Mesenchymal stem cell (in vitro differentiated cells and primary cell): ENCODE data around the gene ELOVL6.
A peak's percentile ranks its signal among the peaks of the same experiment; 100 is the strongest.

Experiments
- DNase-seq: peaks from one replicate; pipeline ENCODE4 v3.0.0-alpha.2; 2013
- H2AFZ ChIP-seq: one replicate; pipeline ENCODE4 v1.6.1; 2013; ENCODE audit warnings: low read depth, mild to moderate bottlenecking, control low read depth, inconsistent platforms, low read length, moderate library complexity
- H2AK5ac ChIP-seq: 2 replicates; pipeline ENCODE4 v1.6.1; 2013; ENCODE audit warnings: low read length, moderate library complexity, mild to moderate bottlenecking, inconsistent platforms; ENCODE audit not compliant: severe bottlenecking
- H2BK120ac ChIP-seq: one replicate; pipeline ENCODE4 v1.6.1; 2013; ENCODE audit warnings: low read depth, mild to moderate bottlenecking, inconsistent platforms, low read length, moderate library complexity
- H2BK12ac ChIP-seq, 2 experiments: one replicate each; pipeline ENCODE4 v1.6.1; 2013; ENCODE audit warnings: inconsistent platforms in 2 of 2, low read length in 2 of 2, mild to moderate bottlenecking in 2 of 2, moderate library complexity in 2 of 2, control low read depth in 1 of 2
- H2BK15ac ChIP-seq: one replicate; pipeline ENCODE4 v1.6.1; 2013; ENCODE audit warnings: mild to moderate bottlenecking, low read depth, inconsistent platforms; ENCODE audit not compliant: poor library complexity, severe bottlenecking
- H2BK5ac ChIP-seq: 2 replicates; pipeline ENCODE4 v1.6.1; 2013; ENCODE audit warnings: low read depth, mild to moderate bottlenecking, low read length, control low read depth, inconsistent platforms; ENCODE audit not compliant: poor library complexity, severe bottlenecking
- H3K14ac ChIP-seq, 2 experiments: one replicate each; pipeline ENCODE4 v1.6.1; 2013; ENCODE audit warnings: inconsistent platforms in 2 of 2, low read length in 2 of 2, control low read depth in 1 of 2, mild to moderate bottlenecking in 1 of 2, moderate library complexity in 1 of 2
- H3K18ac ChIP-seq, 2 experiments: one replicate each; pipeline ENCODE4 v1.6.1; 2013; ENCODE audit warnings: inconsistent platforms in 2 of 2, low read length in 2 of 2, control low read depth in 1 of 2, low read depth in 1 of 2, mild to moderate bottlenecking in 1 of 2
- H3K23ac ChIP-seq, 2 experiments: one replicate each; pipeline ENCODE4 v1.6.1; 2013; ENCODE audit warnings: inconsistent platforms in 2 of 2, low read length in 2 of 2, mild to moderate bottlenecking in 2 of 2, moderate library complexity in 2 of 2, control low read depth in 1 of 2
- H3K27ac ChIP-seq: 2 replicates; pipeline ENCODE4 v1.5.1; 2013; ENCODE audit warnings: mild to moderate bottlenecking, moderate library complexity, low read length, control low read depth, inconsistent platforms; ENCODE audit not compliant: poor library complexity, severe bottlenecking
- H3K27me3 ChIP-seq, 2 experiments: 2 replicates each; pipeline versions ENCODE4 v1.6.1 to v1.7.0; 2013; ENCODE audit warnings: low read length in 2 of 2, mild to moderate bottlenecking in 2 of 2, moderate library complexity in 2 of 2, control low read depth in 1 of 2, inconsistent platforms in 1 of 2; ENCODE audit not compliant: control insufficient read depth in 1 of 2, insufficient read depth in 1 of 2
- H3K36me3 ChIP-seq, 2 experiments: 2 replicates each; pipeline versions ENCODE4 v1.6.1 to v1.7.0; 2013; ENCODE audit warnings: low read length in 2 of 2, control low read depth in 1 of 2, inconsistent platforms in 1 of 2, low read depth in 1 of 2, mild to moderate bottlenecking in 1 of 2; ENCODE audit not compliant: insufficient read depth in 2 of 2, control insufficient read depth in 1 of 2
- H3K4ac ChIP-seq, 2 experiments: one replicate each; pipeline ENCODE4 v1.6.1; 2013; ENCODE audit warnings: inconsistent platforms in 2 of 2, low read length in 2 of 2, mild to moderate bottlenecking in 2 of 2, moderate library complexity in 2 of 2, control low read depth in 1 of 2, low read depth in 1 of 2
- H3K4me1 ChIP-seq: 2 replicates; pipeline ENCODE4 v1.6.1; 2013; ENCODE audit warnings: low read depth, low read length, control low read depth; ENCODE audit not compliant: control insufficient read depth, insufficient read depth
- H3K4me2 ChIP-seq: 2 replicates; pipeline ENCODE4 v1.6.1; 2013; ENCODE audit warnings: low read length, mild to moderate bottlenecking, inconsistent platforms; ENCODE audit not compliant: poor library complexity, severe bottlenecking
- H3K4me3 ChIP-seq, 2 experiments: 2 replicates each; pipeline versions ENCODE4 v1.5.1 to v1.7.0; 2013; ENCODE audit warnings: low read length in 2 of 2, mild to moderate bottlenecking in 2 of 2, control low read depth in 1 of 2, low read depth in 1 of 2; ENCODE audit not compliant: insufficient read depth in 1 of 2
- H3K79me1 ChIP-seq: replicated peaks from 2 replicates; pipeline ENCODE4 v1.6.1; 2013; ENCODE audit warnings: mild to moderate bottlenecking, control low read depth, low read length, inconsistent platforms; ENCODE audit not compliant: poor library complexity, severe bottlenecking
- H3K9ac ChIP-seq: 2 replicates; pipeline ENCODE4 v1.7.0; 2013; ENCODE audit warnings: mild to moderate bottlenecking, low read length, moderate library complexity
- H3K9me3 ChIP-seq: 2 replicates; pipeline ENCODE4 v1.7.0; 2013; ENCODE audit warnings: mild to moderate bottlenecking, low read length; ENCODE audit not compliant: control insufficient read depth
- H4K8ac ChIP-seq: one replicate; pipeline ENCODE4 v1.6.1; 2013; ENCODE audit warnings: inconsistent platforms, mild to moderate bottlenecking, low read length, moderate library complexity
- H4K91ac ChIP-seq: one replicate; pipeline ENCODE4 v1.6.1; 2013; ENCODE audit warnings: mild to moderate bottlenecking, low read length, inconsistent platforms
- WGBS: methylation state at CpG from one replicate; pipeline ENCODE4 v1.1.7; 2013; ENCODE audit warnings: mixed read lengths; 5-methylcytosine and 5-hydroxymethylcytosine counted together

The ELOVL6 gene

DNA sequence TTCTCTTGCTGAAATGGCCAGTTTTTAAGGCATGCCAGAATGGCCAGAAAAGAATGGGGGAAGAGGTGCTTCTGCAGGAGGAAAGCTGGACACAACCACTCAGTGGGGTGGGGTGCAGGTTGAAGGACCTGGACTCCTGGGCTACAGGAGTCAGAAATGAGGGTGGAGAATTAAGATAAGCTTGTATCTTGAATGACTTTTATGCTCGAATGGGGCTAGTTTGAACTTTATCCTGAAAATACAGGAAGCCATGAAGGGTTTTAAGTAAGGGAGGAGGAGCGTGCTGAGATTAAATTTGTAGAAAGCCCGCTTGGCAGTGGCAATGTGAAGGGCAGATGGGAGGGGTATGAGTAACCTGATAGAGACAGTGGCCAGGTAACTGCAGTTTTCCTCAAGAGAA lies 66.5 kb downstream of the ELOVL6 start:
- no peak overlapping the region for H4K8ac ChIP-seq
- no peaks in the 10 kb centered on the region for H3K36me3 ChIP-seq
- no peak overlapping the region for H4K91ac ChIP-seq
- WGBS: 98% methylated on average over 3 of the region's 3 CpGs
- H2BK120ac ChIP-seq: no peak overlapping the region
- no peak overlapping the region for H2BK15ac ChIP-seq
- no peak overlapping the region for H3K18ac ChIP-seq
- H3K9me3 ChIP-seq: no peaks in the 10 kb centered on the region
- no peak overlapping the region for H3K9ac ChIP-seq
- no peak overlapping the region for H2AK5ac ChIP-seq
- peaks cover 20% of the 10 kb centered on the region for H3K79me1 ChIP-seq
- no peak overlapping the region for H2BK5ac ChIP-seq
- no peak overlapping the region for H3K4me3 ChIP-seq
- no peak overlapping the region for H2AFZ ChIP-seq
- no peak overlapping the region for H3K23ac ChIP-seq
- H3K27ac ChIP-seq: no peak overlapping the region
- H3K4me1 ChIP-seq: no peaks in the 10 kb centered on the region
- no peak overlapping the region for H3K14ac ChIP-seq
- H3K4me2 ChIP-seq: no peak overlapping the region
- no peak overlapping the region for H3K4ac ChIP-seq
- no peaks in the 10 kb centered on the region for H3K27me3 ChIP-seq
- DNase-seq: no peak
- no peak overlapping the region for H2BK12ac ChIP-seq

GRCh38 chr4:110130576-110131358 lies 67.6 kb downstream of the ELOVL6 start:
- H3K27ac ChIP-seq: no peak overlapping the region
- H4K91ac ChIP-seq: no peak overlapping the region
- no peaks in the 10 kb centered on the region for H3K27me3 ChIP-seq
- no peak overlapping the region for H4K8ac ChIP-seq
- no peak overlapping the region for H3K4me2 ChIP-seq
- H2BK15ac ChIP-seq: no peak overlapping the region
- no peak overlapping the region for H2BK5ac ChIP-seq
- 100% methylated on average over 4 of the region's 4 CpGs for WGBS
- DNase-seq: no peak
- H3K4me3 ChIP-seq: no peak overlapping the region
- H3K23ac ChIP-seq: no peak overlapping the region
- H3K79me1 ChIP-seq: peaks cover 23% of the 10 kb centered on the region
- no peaks in the 10 kb centered on the region for H3K9me3 ChIP-seq
- H2AK5ac ChIP-seq: no peak overlapping the region
- no peak overlapping the region for H3K4ac ChIP-seq
- no peak overlapping the region for H2BK12ac ChIP-seq
- H2BK120ac ChIP-seq: no peak overlapping the region
- H3K9ac ChIP-seq: no peak overlapping the region
- H3K14ac ChIP-seq: no peak overlapping the region
- no peaks in the 10 kb centered on the region for H3K36me3 ChIP-seq
- no peak overlapping the region for H2AFZ ChIP-seq
- no peaks in the 10 kb centered on the region for H3K4me1 ChIP-seq
- H3K18ac ChIP-seq: no peak overlapping the region

GRCh38 chr4:110129544-110129943 lies 68.9 kb downstream of the ELOVL6 start:
- no peak overlapping the region for H2AK5ac ChIP-seq
- no peak overlapping the region for H3K9ac ChIP-seq
- no peak overlapping the region for H3K4me3 ChIP-seq
- 94% methylated on average over 2 of the region's 3 CpGs for WGBS
- H3K4me2 ChIP-seq: no peak overlapping the region
- H4K8ac ChIP-seq: no peak overlapping the region
- no peak overlapping the region for H2AFZ ChIP-seq
- DNase-seq: no peak
- H4K91ac ChIP-seq: no peak overlapping the region
- H2BK12ac ChIP-seq: no peak overlapping the region
- no peak overlapping the region for H3K23ac ChIP-seq
- H3K4ac ChIP-seq: no peak overlapping the region
- H3K36me3 ChIP-seq: no peaks in the 10 kb centered on the region
- no peak overlapping the region for H2BK120ac ChIP-seq
- H2BK5ac ChIP-seq: no peak overlapping the region
- no peak overlapping the region for H2BK15ac ChIP-seq
- H3K14ac ChIP-seq: no peak overlapping the region
- no peaks in the 10 kb centered on the region for H3K27me3 ChIP-seq
- no peak overlapping the region for H3K27ac ChIP-seq
- H3K79me1 ChIP-seq: peaks cover 22% of the 10 kb centered on the region
- no peaks in the 10 kb centered on the region for H3K9me3 ChIP-seq
- no peak overlapping the region for H3K18ac ChIP-seq
- H3K4me1 ChIP-seq: no peaks in the 10 kb centered on the region

DNA sequence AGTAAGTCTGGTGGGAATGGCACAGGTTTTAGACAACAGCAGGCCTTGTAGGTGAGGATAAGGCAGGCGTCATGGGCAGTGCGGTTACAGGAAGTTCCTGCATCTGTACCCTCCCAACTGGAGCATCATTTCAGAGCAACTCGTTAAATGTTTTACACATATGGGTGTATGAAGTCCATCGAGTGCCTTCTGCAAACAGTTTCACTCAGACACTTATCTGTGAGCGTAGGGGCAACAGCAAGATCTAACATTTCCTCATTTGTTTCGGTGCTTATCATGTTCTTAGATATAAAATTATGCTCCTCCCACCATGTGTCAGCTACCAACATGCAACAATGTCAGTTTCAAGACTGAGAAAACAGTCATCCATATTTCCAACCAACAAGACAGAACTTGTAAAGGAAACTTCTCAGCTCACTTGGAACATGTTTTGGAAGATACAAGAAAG lies 69.9 kb downstream of the ELOVL6 start:
- Histone ChIP-seq H3K18ac (no peak overlapping the region), H3K4me3 (no peak overlapping the region), H3K9me3 (no peaks in the 10 kb centered on the region), H2BK12ac (no peak overlapping the region), H3K27me3 (no peaks in the 10 kb centered on the region), H3K36me3 (no peaks in the 10 kb centered on the region), H3K27ac (no peak overlapping the region), H4K91ac (peak overlapping the region; percentile 1), H2AFZ (no peak overlapping the region), H2BK120ac (no peak overlapping the region), H3K4me2 (no peak overlapping the region), H3K23ac (no peak overlapping the region), H2BK5ac (no peak overlapping the region), H2BK15ac (no peak overlapping the region), H3K4ac (no peak overlapping the region), H3K79me1 (peaks cover 24% of the 10 kb centered on the region), H3K4me1 (no peaks in the 10 kb centered on the region), H4K8ac (no peak overlapping the region), H3K14ac (no peak overlapping the region), H3K9ac (no peak overlapping the region), H2AK5ac (no peak overlapping the region)
- DNase-seq: no peak
- 99% methylated on average over 6 of the region's 6 CpGs for WGBS
